Measurements from ENCODE around the gene CERK.

CERK gene

GRCh38 chr22:46696614-46697013 is 41.4 kb downstream of the CERK start:
- H3K27me3 ChIP-seq (ENCODE audit: insufficient read depth, low read depth), result no peaks in the 10 kb centered on the region
- H3K79me2 ChIP-seq (ENCODE audit: insufficient read depth, low read depth), result no peaks in the 10 kb centered on the region
- no peak overlapping the region for H3K4me2 ChIP-seq
- no peaks in the 10 kb centered on the region for H3K4me1 ChIP-seq (ENCODE audit: low read depth, poor library complexity, severe bottlenecking)
- H3K9ac ChIP-seq, result no peak overlapping the region
- no peak overlapping the region for H2AFZ ChIP-seq (ENCODE audit: low read depth)
- no peak for TF ChIP-seq CTCF (conservative IDR thresholded peaks at IDR 0.05; ENCODE audit: low read depth, low read length)
- no peak overlapping the region for H3K4me3 ChIP-seq (IDR thresholded peaks at IDR 0.05; ENCODE audit: insufficient read depth, low read depth, low read length)
- H4K20me1 ChIP-seq (ENCODE audit: insufficient read depth), result no peaks in the 10 kb centered on the region
- H3K36me3 ChIP-seq (ENCODE audit: insufficient read depth), result no peaks in the 10 kb centered on the region
- no peak overlapping the region for H3K27ac ChIP-seq

- Histone ChIP-seq H4K20me1 (ENCODE audit: insufficient read depth) (no peaks in the 10 kb centered on the region), H3K79me2 (ENCODE audit: insufficient read depth, low read depth) (no peaks in the 10 kb centered on the region), H3K4me1 (ENCODE audit: low read depth, poor library complexity, severe bottlenecking) (no peaks in the 10 kb centered on the region), H3K27me3 (ENCODE audit: insufficient read depth, low read depth) (no peaks in the 10 kb centered on the region), H3K4me2 (no peak overlapping the region), H2AFZ (ENCODE audit: low read depth) (no peak overlapping the region), H3K9ac (no peak overlapping the region), H3K36me3 (ENCODE audit: insufficient read depth) (no peaks in the 10 kb centered on the region), H3K27ac (no peak overlapping the region), H3K4me3 (IDR thresholded peaks at IDR 0.05; ENCODE audit: insufficient read depth, low read depth, low read length) (no peak overlapping the region)
- TF ChIP-seq CTCF (conservative IDR thresholded peaks at IDR 0.05; ENCODE audit: low read depth, low read length), result no peak
Measured at GRCh38 chr22:46696229-46696518, 41.9 kb downstream of the CERK start.

- H4K20me1 ChIP-seq (ENCODE audit: insufficient read depth), result no peaks in the 10 kb centered on the region
- H3K9ac ChIP-seq, result no peak overlapping the region
- no peaks in the 10 kb centered on the region for H3K4me1 ChIP-seq (ENCODE audit: low read depth, poor library complexity, severe bottlenecking)
- no peak overlapping the region for H3K4me3 ChIP-seq (IDR thresholded peaks at IDR 0.05; ENCODE audit: insufficient read depth, low read depth, low read length)
- no peaks in the 10 kb centered on the region for H3K27me3 ChIP-seq (ENCODE audit: insufficient read depth, low read depth)
- no peaks in the 10 kb centered on the region for H3K36me3 ChIP-seq (ENCODE audit: insufficient read depth)
- no peak for TF ChIP-seq CTCF (conservative IDR thresholded peaks at IDR 0.05; ENCODE audit: low read depth, low read length)
- no peak overlapping the region for H2AFZ ChIP-seq (ENCODE audit: low read depth)
- H3K79me2 ChIP-seq (ENCODE audit: insufficient read depth, low read depth), result no peaks in the 10 kb centered on the region
- no peak overlapping the region for H3K27ac ChIP-seq
- no peak overlapping the region for H3K4me2 ChIP-seq
Measured at GRCh38 chr22:46695346-46696228, 42.5 kb downstream of the CERK start.

GRCh38 chr22:46694416-46695170 is 43.5 kb downstream of the CERK start:
- no peak for TF ChIP-seq CTCF (conservative IDR thresholded peaks at IDR 0.05; ENCODE audit: low read depth, low read length)
- no peak overlapping the region for H3K4me3 ChIP-seq (IDR thresholded peaks at IDR 0.05; ENCODE audit: insufficient read depth, low read depth, low read length)

More at GRCh38 chr22:46694416-46695170, 43.5 kb downstream of the CERK start:
- Histone ChIP-seq H4K20me1 (ENCODE audit: insufficient read depth) (no peaks in the 10 kb centered on the region), H3K36me3 (ENCODE audit: insufficient read depth) (no peaks in the 10 kb centered on the region), H3K79me2 (ENCODE audit: insufficient read depth, low read depth) (no peaks in the 10 kb centered on the region), H3K9ac (no peak overlapping the region), H3K4me2 (no peak overlapping the region), H3K4me1 (ENCODE audit: low read depth, poor library complexity, severe bottlenecking) (no peaks in the 10 kb centered on the region), H3K27ac (no peak overlapping the region), H2AFZ (ENCODE audit: low read depth) (no peak overlapping the region), H3K27me3 (ENCODE audit: insufficient read depth, low read depth) (no peaks in the 10 kb centered on the region)
